AG04449 (cell line): ENCODE measurements around the gene BMP2.

Source experiments
- CTCF ChIA-PET: fragments of 350-600 bp; formaldehyde crosslinking; extraction: SDS; loops from one replicate; lab custom pipeline; 2021; ENCODE audit warnings: antibody characterized with exemption; lab: Yijun Ruan, JAX
- POLR2A ChIA-PET: fragments of 400-600, 350-600 bp; formaldehyde crosslinking; extraction: SDS; loops from one replicate; lab custom pipeline; 2020; ENCODE audit warnings: antibody characterized with exemption, inconsistent platforms; lab: Yijun Ruan, JAX
- DNase-seq: peaks from one replicate; pipeline ENCODE4 v3.0.0-alpha.2; 2010; ENCODE audit warnings: low read depth, low spot score
- H3K4me3 ChIP-seq: 2 replicates; pipeline ENCODE4 v1.5.1; 2011; ENCODE audit warnings: low read depth, mild to moderate bottlenecking, control low read depth, low read length
- TF ChIP-seq, protein P1 (sequence below): IDR thresholded peaks from one replicate; pipeline ENCODE4 v1.5.1; 2011; ENCODE audit warnings: mild to moderate bottlenecking, moderate library complexity, low read length, control low read depth, inconsistent platforms; ENCODE audit not compliant: insufficient read depth; ENCODE audit errors: missing control alignments

BMP2 gene

DNA sequence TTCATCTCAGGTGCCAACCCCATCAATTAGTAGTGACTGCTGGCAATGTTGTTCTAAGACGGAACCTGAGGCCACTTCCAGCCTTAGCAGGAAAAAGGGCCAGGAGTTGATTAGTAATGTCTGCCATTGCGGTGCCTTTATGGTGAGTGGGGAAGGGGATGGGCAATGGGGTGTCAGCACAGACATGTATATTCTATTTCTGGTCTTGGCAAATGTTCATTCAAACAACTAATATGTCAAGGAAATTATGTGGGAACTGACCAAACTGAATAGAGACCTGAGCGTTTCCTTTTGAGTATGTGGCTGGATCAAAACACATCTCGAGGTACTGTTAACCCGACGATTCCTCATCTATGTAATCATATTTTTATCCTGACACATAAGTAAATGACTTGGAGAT is 34.6 kb upstream of the BMP2 start:
- ChIA-PET CTCF (no interaction called here), POLR2A (no interaction called here)
- TF ChIP-seq, protein P1, sequence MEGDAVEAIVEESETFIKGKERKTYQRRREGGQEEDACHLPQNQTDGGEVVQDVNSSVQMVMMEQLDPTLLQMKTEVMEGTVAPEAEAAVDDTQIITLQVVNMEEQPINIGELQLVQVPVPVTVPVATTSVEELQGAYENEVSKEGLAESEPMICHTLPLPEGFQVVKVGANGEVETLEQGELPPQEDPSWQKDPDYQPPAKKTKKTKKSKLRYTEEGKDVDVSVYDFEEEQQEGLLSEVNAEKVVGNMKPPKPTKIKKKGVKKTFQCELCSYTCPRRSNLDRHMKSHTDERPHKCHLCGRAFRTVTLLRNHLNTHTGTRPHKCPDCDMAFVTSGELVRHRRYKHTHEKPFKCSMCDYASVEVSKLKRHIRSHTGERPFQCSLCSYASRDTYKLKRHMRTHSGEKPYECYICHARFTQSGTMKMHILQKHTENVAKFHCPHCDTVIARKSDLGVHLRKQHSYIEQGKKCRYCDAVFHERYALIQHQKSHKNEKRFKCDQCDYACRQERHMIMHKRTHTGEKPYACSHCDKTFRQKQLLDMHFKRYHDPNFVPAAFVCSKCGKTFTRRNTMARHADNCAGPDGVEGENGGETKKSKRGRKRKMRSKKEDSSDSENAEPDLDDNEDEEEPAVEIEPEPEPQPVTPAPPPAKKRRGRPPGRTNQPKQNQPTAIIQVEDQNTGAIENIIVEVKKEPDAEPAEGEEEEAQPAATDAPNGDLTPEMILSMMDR: no peak
- H3K4me3 ChIP-seq: no peak overlapping the region
- no peak for DNase-seq

GRCh38 chr20:6733965-6734364 is 33.5 kb upstream of the BMP2 start:
- ChIA-PET POLR2A (no interaction called here), CTCF (no interaction called here)
- TF ChIP-seq, protein P1: no peak
- H3K4me3 ChIP-seq: no peak overlapping the region
- no peak for DNase-seq

GRCh38 chr20:6735942-6736845 is 31.3 kb upstream of the BMP2 start:
- no peak overlapping the region for H3K4me3 ChIP-seq
- ChIA-PET CTCF (interaction anchor here (1.7 kb wide), 1 partner anchor 153 kb away, joined by 4 read pairs; no protein-coding TSS in a partner anchor), POLR2A (no interaction called here)
- no peak for DNase-seq
- TF ChIP-seq, protein P1: no peak

DNA sequence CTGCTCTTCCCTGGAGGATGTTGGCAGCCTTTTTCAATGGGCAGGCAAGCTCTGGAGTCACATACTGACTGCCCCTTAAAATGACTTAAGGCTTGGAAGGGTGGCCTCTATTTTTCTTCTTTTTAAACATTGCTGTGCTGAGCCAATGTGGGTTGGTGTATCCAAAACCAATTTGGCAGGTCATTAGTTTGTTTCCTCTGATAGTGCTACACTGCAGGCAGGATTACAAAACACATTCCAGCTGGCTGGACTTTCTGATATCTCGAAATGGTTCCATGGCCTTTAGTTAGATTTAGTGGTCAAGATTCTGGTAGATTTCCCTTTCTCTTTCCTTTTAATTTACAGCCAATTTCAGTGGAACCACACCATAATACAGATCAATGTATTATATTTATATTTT is 28.1 kb upstream of the BMP2 start:
- TF ChIP-seq, protein P1: no peak
- DNase-seq: no peak
- POLR2A ChIA-PET: no interaction called here
- CTCF ChIA-PET: no interaction called here
- no peak overlapping the region for H3K4me3 ChIP-seq

DNA sequence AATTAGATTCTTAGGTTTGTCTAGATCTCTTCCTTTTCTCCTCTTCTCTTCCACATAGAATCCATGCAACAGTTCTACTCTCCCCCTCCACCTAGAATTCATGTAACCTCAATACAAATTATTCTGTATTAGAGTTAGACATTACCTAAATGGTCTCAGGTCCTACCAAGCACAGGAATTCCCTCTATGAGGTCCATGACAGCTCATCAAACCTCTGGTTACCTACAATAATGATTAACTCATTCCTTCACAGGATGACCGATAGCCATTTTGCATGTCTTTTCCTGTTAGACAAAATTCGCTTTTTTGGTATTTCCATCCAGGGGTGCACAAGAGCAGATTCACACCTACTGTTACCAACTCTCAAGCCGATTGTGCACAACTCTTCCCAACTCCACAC is 27.4 kb upstream of the BMP2 start:
- ChIA-PET CTCF (no interaction called here), POLR2A (no interaction called here)
- no peak overlapping the region for H3K4me3 ChIP-seq
- DNase-seq: no peak
- TF ChIP-seq, protein P1: no peak

- ChIA-PET CTCF (no interaction called here), POLR2A (no interaction called here)
- no peak for DNase-seq
- no peak overlapping the region for H3K4me3 ChIP-seq
- TF ChIP-seq, protein P1: no peak
Observed at GRCh38 chr20:6744180-6744579, 23.3 kb upstream of the BMP2 start.
